GM21381 (cell line): Measurements from ENCODE around the gene FBN1.

Experiments used
- ATAC-seq: cut with Tn5 transposase; IDR thresholded peaks from one replicate; pipeline ENCODE4 v1.9.1; 2021; ENCODE audit warnings: mild to moderate bottlenecking, moderate library complexity; ENCODE audit not compliant: unreplicated experiment

FBN1 gene

GRCh38 chr15:48624700-48625099 is 20.8 kb downstream of the FBN1 start:
- ATAC-seq = no peak

GRCh38 chr15:48623456-48623855 is 22.1 kb downstream of the FBN1 start:
- no peak for ATAC-seq

- no peak for ATAC-seq
Measured at GRCh38 chr15:48622237-48622636, 23.3 kb downstream of the FBN1 start.

DNA sequence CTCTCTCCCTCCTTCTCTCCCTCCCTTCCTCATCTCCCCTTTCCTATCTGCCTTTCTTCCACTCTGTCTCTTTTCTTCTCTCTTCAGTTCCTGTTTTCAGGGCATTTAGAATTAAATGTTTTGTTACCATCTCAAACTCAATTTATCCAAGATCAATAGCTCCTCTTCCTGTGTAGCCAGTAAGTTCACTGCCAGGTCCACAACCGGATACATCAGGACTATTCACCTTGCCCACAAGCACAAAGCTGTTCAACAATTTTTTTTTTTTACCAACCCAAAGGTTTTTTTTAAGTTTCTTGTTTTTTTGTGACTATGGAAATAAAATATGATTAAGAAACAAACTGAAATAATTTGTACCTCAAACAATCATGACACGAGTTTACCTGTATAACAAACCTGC is 26.1 kb downstream of the FBN1 start:
- no peak for ATAC-seq

GRCh38 chr15:48617619-48618018 is 27.9 kb downstream of the FBN1 start:
- no peak for ATAC-seq

DNA sequence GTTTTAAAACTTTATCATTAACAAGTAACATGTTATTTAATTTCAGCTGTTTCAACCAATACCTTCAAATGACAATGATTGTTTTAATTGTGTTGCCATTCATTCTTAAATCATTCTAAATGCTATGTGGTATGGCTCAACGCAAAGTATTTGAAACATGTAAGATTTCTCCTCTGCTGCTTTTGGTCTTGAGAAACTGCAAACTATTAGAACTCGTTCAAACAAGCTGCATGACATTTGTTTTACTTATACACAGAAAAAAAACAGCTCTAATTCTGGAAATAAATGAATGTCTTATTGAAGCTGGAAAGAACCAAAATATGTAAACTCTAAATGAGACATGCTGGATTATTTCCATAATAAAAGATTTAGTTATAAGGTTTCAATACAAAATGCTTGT is 29.3 kb downstream of the FBN1 start:
- ATAC-seq = no peak

GRCh38 chr15:48614051-48614450 is 31.5 kb downstream of the FBN1 start:
- no peak for ATAC-seq

DNA sequence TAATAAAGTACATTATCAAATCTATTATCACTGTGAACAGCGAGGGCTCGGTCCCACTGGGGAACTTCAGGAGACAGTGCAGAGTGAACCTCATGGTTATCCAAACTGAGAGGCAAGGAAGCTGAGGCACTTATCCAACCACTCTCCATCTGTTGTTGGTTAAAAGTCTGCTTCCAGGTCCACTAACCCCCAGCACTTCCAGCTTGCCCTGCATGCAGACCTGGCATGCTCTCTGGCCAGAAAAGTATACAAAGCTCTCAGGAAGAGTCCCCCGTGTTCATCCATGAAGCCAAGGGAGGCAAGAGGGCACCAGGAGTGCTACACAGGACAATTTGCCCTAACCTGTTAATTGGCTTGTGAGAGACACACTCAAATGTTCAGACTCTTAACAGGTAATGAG is 36.0 kb downstream of the FBN1 start:
- ATAC-seq = no peak

DNA sequence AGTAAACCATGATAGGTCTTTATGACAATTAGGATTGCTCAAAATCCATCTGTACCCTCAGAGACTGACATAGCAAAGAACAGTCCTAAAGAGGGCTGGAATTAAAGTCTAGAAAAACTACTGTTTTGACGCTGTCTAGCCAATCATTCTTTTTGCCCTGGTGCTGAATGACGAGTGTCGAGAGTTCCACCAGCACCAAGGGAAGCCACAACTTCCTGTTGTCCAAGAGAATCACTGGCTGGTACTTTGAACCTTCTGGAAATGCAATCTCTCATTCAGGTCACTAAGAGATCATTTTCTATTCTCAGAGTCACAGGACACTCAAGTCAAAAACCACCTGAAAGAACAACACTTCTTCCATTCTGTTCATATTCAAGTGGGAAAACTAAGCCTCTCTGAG is 37.7 kb downstream of the FBN1 start:
- ATAC-seq = no peak

DNA sequence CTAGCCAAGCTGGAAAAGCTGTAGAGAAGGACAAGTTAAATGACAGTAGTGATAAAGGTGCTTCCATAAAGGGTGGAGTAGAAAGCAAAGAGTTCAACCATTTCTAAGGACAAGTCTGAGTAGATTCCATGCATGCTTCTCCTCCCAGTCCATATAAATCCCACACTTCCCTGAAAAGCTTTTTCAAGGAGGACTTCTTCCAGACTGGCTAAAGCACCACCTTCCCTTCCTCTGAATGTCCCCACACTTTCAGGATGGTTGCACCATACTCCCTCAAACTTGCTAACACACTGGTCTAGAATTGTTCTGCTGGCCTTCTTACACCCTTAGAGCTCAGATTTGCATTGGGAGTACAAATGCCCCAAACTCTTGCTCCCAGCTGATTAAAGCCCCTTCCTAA is 40.9 kb downstream of the FBN1 start:
- ATAC-seq = no peak

DNA sequence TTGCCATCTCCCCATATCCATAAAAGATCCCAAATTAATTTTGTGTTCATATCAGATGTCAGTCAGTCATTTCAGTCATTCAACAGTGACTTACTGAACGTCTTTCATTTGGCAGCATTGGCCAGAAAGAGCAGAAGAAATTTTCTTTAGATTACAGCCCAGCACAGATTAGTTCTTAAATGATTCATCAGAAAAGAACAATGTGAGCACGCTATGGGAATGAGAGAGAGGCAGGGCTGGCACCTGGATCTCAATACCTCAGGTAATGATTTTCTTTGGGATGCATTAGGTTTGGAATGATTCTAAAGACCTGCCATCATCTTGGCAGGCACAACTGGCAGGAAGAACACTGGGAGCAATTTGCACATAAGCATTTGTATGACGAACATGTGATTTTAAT is 41.6 kb downstream of the FBN1 start:
- ATAC-seq = no peak

- ATAC-seq = no peak
Measured at GRCh38 chr15:48603123-48603500, 42.4 kb downstream of the FBN1 start.

GRCh38 chr15:48602358-48603122 is 43.0 kb downstream of the FBN1 start:
- no peak for ATAC-seq

- ATAC-seq = no peak
Measured at GRCh38 chr15:48601095-48601494, 44.4 kb downstream of the FBN1 start.

DNA sequence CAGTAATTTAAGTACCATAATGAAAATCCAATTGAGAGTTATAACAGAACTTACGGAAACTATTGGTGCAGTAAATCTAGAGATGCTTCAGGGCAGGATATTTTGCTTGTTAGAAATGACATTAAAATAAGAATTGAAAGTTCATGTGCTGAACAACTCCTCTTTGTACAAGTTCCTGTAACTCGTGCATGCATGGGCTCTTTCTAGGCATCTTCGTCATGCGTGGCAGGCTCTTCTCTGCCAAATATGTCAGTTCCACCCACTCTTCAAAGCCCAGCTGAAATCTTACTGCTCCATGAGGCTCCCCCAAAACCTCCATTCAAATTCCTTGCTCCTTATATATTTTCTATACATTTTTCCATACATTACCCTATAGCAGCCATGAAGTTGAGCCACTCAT is 48.7 kb downstream of the FBN1 start:
- ATAC-seq = no peak

GRCh38 chr15:48596415-48596814 is 49.1 kb downstream of the FBN1 start:
- no peak for ATAC-seq

GRCh38 chr15:48595981-48596380 is 49.5 kb downstream of the FBN1 start:
- no peak for ATAC-seq

DNA sequence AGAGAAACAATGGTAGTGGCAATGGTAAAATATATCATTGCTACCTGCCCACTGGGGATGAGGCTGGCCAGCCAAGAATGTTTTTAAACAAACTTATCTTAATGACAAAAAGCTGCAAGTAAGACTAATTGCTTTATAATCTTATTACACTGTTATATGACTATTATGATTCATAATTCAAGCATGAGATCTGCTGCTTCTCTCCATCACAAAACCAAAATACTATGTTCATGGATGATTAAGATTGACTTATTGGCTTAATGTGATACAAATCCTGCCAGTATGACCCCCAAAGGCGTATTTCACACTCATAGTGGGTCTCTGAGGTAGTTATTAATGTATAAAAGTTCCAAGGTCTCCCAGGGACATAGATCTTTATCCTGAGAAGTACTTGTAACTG is 52.6 kb downstream of the FBN1 start:
- ATAC-seq = no peak

GRCh38 chr15:48592221-48592731 is 53.2 kb downstream of the FBN1 start:
- ATAC-seq = no peak

DNA sequence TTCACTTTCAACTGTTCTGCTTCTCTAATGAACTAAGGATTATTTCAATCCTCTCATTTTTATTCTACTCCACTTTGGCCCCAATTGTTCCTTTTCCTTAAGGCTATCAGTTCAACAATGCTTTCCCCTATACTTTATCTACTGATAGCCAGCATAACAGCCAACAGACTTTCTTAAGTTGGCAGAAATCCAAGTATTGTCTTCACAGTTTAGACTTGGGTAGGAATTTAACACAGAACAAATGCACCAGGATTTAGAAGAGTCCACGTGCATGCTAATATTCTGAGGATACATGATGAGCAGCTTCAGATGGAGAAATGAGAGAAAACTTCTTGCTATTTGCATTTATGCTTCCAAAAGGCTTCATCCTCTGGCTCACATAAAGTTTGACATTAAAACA is 54.8 kb downstream of the FBN1 start:
- ATAC-seq = no peak

GRCh38 chr15:48584812-48585563 is 60.5 kb downstream of the FBN1 start:
- no peak for ATAC-seq

DNA sequence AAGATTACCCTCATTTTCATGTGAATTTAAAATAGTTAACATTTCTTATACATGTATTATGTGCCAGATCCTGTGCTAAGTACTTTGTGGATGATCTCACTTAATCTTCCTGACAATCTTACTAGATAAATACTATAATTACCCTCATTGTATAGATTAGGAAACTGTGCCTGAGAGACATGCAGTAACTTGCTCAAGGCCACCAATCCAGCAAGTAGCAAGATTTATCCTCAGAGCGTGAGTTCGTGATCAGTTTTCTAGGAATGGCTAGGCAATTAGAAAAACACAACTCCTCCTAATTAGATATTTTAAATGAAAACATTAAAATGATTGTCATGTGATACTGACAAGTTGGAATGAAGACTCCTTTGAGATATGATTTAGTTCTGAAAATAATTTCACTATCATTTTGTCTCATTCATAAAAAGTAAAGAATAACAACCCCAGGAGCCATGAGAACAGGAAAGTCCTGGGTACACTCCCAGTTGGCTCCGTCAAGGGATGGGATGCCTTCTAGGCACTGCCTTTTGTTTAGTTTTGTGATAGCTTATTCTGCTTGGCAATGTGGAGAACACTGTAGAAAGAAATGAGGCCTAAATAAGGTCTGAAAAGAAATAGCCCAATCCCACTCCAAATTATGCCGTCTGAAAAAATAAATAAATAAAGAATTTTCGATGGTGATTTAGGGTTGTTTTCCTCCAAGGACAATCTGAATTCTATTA is 61.3 kb downstream of the FBN1 start:
- ATAC-seq = no peak
